Muscle layer of colon (tissue), 2 donors: ENCODE results near the gene DUSP12.

Experiments used
- H3K27ac ChIP-seq: one replicate; pipeline ENCODE4 v1.7.0; 2013; ENCODE audit warnings: low read depth, mild to moderate bottlenecking, low read length, moderate library complexity
- H3K27me3 ChIP-seq, 2 donors: one replicate each; pipeline ENCODE4 v1.7.0; 2013; ENCODE audit warnings: low read length in 2 of 2, mild to moderate bottlenecking in 2 of 2; ENCODE audit not compliant: insufficient read depth in 2 of 2, control insufficient read depth in 1 of 2
- H3K36me3 ChIP-seq: one replicate; pipeline ENCODE4 v1.7.0; 2013; ENCODE audit warnings: mild to moderate bottlenecking, low read length; ENCODE audit not compliant: insufficient read depth
- H3K4me1 ChIP-seq: one replicate; pipeline ENCODE4 v1.7.0; 2013; ENCODE audit warnings: mild to moderate bottlenecking, low read length; ENCODE audit not compliant: insufficient read depth
- H3K4me3 ChIP-seq, 2 donors: one replicate each; pipeline ENCODE4 v1.7.0; 2013; ENCODE audit warnings: low read length in 2 of 2, low read depth in 1 of 2, mild to moderate bottlenecking in 1 of 2, moderate library complexity in 1 of 2
- H3K9ac ChIP-seq: one replicate; pipeline ENCODE4 v1.7.0; 2013; ENCODE audit warnings: low read length
- H3K9me3 ChIP-seq: one replicate; pipeline ENCODE4 v1.7.0; 2013; ENCODE audit warnings: mild to moderate bottlenecking, low read length
- donor health status: abdominal sarcoma.
- donor health status: Adenocarcinoma of cecum.

DUSP12 gene

DNA sequence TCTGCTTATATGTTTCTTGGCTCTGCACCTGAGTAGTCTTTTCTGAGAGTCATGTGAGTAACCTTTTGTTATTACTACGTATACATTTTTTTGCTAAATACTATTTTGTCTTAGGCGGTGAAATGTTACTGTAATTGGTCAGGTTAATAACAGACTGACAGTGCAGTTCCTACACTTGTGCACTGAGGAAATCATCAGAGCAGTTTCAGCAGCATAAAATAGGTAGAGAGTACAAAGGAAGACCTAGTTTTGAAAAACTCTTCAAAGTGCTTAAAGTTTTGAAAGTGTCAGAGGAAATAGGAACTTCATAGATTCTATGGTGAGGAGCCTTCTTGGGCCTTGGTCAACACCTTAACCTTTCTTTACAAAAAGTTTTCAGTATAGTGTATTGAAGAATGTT is 27.7 kb downstream of the DUSP12 start:
- Histone ChIP-seq H3K27me3 (no peaks in the 10 kb centered on the region), H3K36me3 (no peaks in the 10 kb centered on the region), H3K4me1 (no peaks in the 10 kb centered on the region), H3K4me3 (no peak overlapping the region), H3K27ac (no peak overlapping the region), H3K9ac (no peak overlapping the region), H3K9me3 (no peaks in the 10 kb centered on the region)

GRCh38 chr1:161778522-161778921 is 28.9 kb downstream of the DUSP12 start:
- H3K4me1 ChIP-seq = no peaks in the 10 kb centered on the region
- H3K27me3 ChIP-seq = no peaks in the 10 kb centered on the region
- no peaks in the 10 kb centered on the region for H3K9me3 ChIP-seq
- H3K9ac ChIP-seq = no peak overlapping the region
- peaks cover 4% of the 10 kb centered on the region for H3K36me3 ChIP-seq
- no peak overlapping the region for H3K4me3 ChIP-seq
- H3K27ac ChIP-seq = no peak overlapping the region

DNA sequence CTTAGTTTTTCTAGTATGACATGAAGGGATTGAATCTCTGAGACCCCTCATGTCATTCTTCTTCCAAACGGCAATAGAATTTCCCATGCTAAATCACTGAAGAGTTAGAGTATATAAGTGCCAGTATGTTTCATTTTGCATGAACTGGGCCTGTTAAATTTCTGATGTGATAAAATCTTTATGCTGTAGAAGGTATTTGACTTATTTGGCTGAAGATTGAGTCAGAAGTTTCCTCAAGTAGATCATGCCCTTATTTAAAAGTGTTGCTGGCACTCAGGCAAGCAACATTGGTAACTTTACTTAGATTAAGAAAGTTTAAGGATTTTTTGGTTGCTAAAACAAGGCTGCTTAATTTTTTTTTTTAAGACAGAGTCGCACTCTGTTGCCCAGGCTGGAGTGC is 29.8 kb downstream of the DUSP12 start:
- Histone ChIP-seq H3K4me1 (no peaks in the 10 kb centered on the region), H3K9ac (no peak overlapping the region), H3K9me3 (no peaks in the 10 kb centered on the region), H3K4me3 (no peak overlapping the region), H3K27ac (no peak overlapping the region), H3K27me3 (no peaks in the 10 kb centered on the region), H3K36me3 (peaks cover 4% of the 10 kb centered on the region)

DNA sequence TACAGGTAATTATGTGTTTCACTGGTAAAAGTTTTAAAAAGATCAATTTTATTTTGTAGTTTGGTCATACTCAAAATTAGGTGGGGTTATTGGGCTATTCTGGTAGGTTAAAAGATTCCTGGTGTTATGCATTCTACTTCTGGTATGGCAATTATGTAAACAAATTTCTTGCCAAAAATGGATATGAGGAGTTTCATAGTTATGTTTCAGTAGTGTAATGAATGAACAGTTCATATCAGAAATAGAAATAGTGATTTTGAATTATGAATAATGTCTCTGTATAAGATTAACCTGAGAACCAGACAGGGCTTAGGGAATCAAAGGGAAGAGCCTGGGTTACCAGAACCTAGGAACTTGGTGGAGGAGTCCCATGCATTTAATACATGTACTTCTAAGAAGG is 32.4 kb downstream of the DUSP12 start:
- Histone ChIP-seq H3K4me1 (no peaks in the 10 kb centered on the region), H3K27ac (no peak overlapping the region), H3K9me3 (no peaks in the 10 kb centered on the region), H3K9ac (no peak overlapping the region), H3K27me3 (no peaks in the 10 kb centered on the region), H3K36me3 (peaks cover 12% of the 10 kb centered on the region), H3K4me3 (no peak overlapping the region)

DNA sequence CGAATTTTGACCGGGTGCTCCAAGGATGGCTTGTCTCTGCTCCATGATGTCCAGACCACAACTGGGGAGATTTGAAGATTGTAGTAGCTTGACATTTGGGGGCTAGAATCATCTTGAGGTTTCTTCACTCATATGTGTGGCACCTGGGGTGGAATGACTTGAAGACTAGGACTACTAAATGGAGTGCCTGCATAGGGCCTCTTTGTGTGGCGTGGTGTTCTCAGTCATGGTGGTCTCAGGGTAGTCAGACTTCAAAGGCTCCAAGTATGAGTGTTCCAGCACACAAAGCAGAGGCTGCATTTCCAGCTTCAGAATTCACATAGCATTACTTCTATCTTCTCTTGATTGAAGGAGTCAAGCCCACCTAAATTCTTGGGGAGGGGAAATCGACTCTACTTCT is 33.3 kb downstream of the DUSP12 start:
- no peak overlapping the region for H3K9ac ChIP-seq
- H3K9me3 ChIP-seq = no peaks in the 10 kb centered on the region
- peaks cover 12% of the 10 kb centered on the region for H3K36me3 ChIP-seq
- H3K4me3 ChIP-seq = no peak overlapping the region
- no peaks in the 10 kb centered on the region for H3K4me1 ChIP-seq
- no peaks in the 10 kb centered on the region for H3K27me3 ChIP-seq
- H3K27ac ChIP-seq = no peak overlapping the region

DNA sequence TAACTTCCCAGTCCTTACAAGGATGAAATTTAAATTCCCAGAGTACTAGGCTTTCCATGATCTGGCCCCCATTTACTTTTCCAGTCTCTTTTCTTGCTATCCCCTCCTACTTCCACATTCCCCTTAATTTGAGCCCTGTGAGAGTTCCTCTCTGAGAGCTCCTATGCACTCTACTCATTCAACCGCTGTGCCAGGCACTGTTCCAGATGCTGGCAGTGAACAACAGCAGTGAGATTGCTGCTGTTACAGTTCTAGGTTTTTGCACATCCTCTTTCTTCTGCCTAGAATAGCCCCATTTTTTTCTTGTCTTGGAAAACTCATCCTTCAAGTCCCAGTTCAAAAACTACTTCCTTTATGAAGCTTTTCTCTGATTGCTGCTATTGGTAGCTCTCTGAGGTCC is 35.4 kb downstream of the DUSP12 start:
- H3K4me1 ChIP-seq = no peaks in the 10 kb centered on the region
- peaks cover 12% of the 10 kb centered on the region for H3K36me3 ChIP-seq
- no peaks in the 10 kb centered on the region for H3K9me3 ChIP-seq
- H3K27me3 ChIP-seq = no peaks in the 10 kb centered on the region
- no peak overlapping the region for H3K27ac ChIP-seq
- H3K4me3 ChIP-seq = no peak overlapping the region
- no peak overlapping the region for H3K9ac ChIP-seq

GRCh38 chr1:161787355-161787754 is 37.8 kb downstream of the DUSP12 start:
- peaks cover 4% of the 10 kb centered on the region for H3K4me1 ChIP-seq
- H3K27me3 ChIP-seq = no peaks in the 10 kb centered on the region
- H3K4me3 ChIP-seq = no peak overlapping the region
- no peak overlapping the region for H3K27ac ChIP-seq
- no peaks in the 10 kb centered on the region for H3K9me3 ChIP-seq
- no peak overlapping the region for H3K9ac ChIP-seq
- peaks cover 19% of the 10 kb centered on the region for H3K36me3 ChIP-seq

- Histone ChIP-seq H3K4me3 (no peak overlapping the region), H3K27ac (no peak overlapping the region), H3K36me3 (peaks cover 28% of the 10 kb centered on the region), H3K27me3 (no peaks in the 10 kb centered on the region), H3K9me3 (no peaks in the 10 kb centered on the region), H3K4me1 (peaks cover 5% of the 10 kb centered on the region), H3K9ac (no peak overlapping the region)
These were observed 41.2 kb downstream of the DUSP12 start for GRCh38 chr1:161790587-161791317.

DNA sequence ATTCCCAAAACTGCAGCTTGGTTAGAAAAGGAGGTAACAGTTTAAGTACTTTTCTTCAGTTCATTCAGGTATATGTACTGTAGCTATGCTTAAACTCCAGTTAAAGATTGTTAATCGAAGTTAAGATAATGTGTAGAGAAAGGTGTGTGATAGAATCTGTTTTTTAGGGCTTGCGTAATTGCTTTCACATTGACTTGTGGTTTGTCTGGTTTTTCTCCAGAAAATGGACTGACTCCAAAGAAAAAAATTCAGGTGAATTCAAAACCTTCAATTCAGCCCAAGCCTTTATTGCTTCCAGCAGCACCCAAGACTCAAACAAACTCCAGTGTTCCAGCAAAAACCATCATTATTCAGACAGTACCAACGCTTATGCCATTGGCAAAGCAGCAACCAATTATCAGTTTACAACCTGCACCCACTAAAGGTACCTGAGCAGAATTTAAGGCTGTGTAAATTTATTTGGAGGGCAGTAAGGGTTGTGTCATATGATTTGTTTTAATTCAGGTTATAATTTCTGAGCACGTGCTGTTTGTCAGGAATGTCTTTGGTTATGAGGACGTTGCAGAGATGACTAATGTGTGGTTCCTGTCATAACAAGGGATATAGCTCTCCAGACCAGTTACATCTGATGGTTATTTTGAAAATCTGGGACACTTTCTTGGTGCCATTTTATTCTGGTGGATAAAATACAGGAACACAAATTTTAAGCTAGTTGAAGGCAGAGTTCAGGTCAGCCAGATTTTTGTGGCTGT is 42.5 kb downstream of the DUSP12 start:
- no peak overlapping the region for H3K4me3 ChIP-seq
- no peaks in the 10 kb centered on the region for H3K27me3 ChIP-seq
- H3K9ac ChIP-seq = no peak overlapping the region
- peaks cover 28% of the 10 kb centered on the region for H3K36me3 ChIP-seq
- peak overlapping the region; percentile 39 for H3K27ac ChIP-seq
- peaks cover 5% of the 10 kb centered on the region for H3K4me1 ChIP-seq
- H3K9me3 ChIP-seq = no peaks in the 10 kb centered on the region

DNA sequence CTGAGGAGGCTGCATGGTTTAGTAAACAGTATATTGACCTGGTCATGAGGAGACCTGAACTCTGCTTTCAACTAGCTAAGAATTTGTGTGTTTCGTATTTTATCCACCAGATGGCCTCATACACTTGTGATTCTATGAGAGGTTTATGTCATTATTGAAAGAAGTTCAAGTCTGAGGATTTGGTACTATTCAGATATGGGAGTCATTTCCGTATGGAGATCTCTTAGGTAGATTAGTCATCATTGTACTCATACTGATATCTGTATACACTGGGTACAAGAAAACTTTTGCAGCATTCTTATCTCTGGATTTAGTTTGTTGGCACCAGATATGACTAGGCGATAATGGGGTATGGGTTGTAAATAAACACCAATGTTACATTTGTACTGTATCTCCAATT is 43.2 kb downstream of the DUSP12 start:
- Histone ChIP-seq H3K27me3 (no peaks in the 10 kb centered on the region), H3K36me3 (peaks cover 28% of the 10 kb centered on the region), H3K4me1 (peaks cover 5% of the 10 kb centered on the region), H3K9ac (no peak overlapping the region), H3K27ac (no peak overlapping the region), H3K9me3 (no peaks in the 10 kb centered on the region), H3K4me3 (no peak overlapping the region)

DNA sequence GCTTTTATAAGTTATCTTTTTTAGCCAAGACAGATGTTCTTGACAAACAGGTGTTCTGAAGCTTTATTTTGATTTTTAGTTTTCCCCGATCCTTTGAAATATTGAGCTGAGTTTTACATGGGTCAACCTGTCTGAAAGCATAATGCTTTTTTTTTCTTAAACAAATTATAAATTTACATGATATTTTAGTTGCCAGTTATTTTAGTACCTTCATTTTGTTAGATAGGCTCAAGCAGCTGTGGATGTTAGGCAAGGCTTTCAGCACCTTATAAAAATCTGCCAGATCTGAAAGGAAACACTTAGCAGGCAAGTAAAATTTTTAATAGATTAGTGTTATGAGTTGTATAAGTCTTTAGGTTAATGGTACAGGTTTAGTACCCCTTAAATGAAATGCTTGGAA is 50.2 kb downstream of the DUSP12 start:
- H3K9ac ChIP-seq = no peak overlapping the region
- peaks cover 15% of the 10 kb centered on the region for H3K4me1 ChIP-seq
- H3K4me3 ChIP-seq = no peak overlapping the region
- no peaks in the 10 kb centered on the region for H3K9me3 ChIP-seq
- peaks cover 3% of the 10 kb centered on the region for H3K36me3 ChIP-seq
- H3K27ac ChIP-seq = no peak overlapping the region
- no peaks in the 10 kb centered on the region for H3K27me3 ChIP-seq

GRCh38 chr1:161801955-161802354 is 52.4 kb downstream of the DUSP12 start:
- Histone ChIP-seq H3K36me3 (no peaks in the 10 kb centered on the region), H3K27me3 (no peaks in the 10 kb centered on the region), H3K4me3 (no peak overlapping the region), H3K4me1 (peaks cover 27% of the 10 kb centered on the region), H3K9me3 (no peaks in the 10 kb centered on the region), H3K9ac (no peak overlapping the region), H3K27ac (no peak overlapping the region)
